NCI-H146 (cell line): ENCODE measurements around the gene MAEL.

Experiments
- DNase-seq: peaks from one replicate; lab custom pipeline; 2025; lab: John Stamatoyannopoulos, UW

Gene MAEL

DNA sequence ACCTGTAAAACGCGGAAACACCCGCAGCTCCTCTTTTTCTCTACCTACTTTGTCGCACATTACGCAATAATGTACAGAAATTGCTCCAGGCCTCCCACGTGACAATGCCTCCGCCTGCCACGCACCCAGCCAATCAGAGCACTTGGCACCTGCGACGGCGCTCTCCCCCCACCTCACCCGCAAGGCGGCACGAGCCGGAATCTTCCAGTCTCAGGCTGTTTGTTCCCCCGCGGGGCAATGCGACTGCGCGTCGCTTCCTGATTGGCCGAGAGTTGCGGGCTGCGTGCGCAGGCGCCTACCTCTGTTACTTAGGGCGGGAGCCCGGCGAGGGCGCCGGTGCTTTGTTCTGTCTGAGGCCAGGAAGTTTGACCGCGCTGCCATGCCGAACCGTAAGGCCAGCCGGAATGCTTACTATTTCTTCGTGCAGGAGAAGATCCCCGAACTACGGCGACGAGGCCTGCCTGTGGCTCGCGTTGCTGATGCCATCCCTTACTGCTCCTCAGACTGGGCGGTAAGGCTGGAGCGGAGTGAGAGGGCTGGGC is at the start of gene MAEL:
Gene MAEL, plus strand, starts transcription at position 307 of the 542 bp plus-strand sequence. Its CDS starts 73 bp downstream, at position 380.
- no peak for DNase-seq

DNA sequence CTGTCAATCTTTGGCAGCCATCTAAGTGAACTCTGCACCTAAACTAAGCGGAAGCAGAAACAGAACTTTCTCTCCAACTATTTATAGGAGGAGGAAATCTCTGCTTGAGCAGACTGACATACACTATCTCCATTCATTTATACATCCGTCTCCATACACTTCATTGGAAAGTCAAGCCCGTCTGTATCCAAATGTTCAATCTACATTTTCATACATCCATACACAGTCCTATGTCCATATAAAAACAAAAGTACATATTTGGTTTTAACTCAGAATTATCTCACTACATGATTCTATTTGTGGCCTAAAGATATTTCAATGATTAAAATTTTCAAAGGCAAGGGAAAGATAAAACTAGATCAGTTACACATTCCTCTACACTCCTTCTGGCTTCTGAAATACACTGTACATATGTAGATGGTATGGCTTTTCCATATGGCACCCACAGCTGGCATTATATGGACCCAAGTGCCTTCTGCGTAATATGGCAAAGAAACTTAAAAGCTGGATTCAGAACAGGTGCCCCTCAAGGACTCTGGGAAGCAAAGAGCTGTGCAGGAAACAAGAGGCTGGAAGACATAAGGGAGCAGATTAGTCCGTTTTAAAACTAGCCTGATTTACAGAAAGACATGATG is 49.2 kb upstream of the MAEL start:
- DNase-seq, result no peak

DNA sequence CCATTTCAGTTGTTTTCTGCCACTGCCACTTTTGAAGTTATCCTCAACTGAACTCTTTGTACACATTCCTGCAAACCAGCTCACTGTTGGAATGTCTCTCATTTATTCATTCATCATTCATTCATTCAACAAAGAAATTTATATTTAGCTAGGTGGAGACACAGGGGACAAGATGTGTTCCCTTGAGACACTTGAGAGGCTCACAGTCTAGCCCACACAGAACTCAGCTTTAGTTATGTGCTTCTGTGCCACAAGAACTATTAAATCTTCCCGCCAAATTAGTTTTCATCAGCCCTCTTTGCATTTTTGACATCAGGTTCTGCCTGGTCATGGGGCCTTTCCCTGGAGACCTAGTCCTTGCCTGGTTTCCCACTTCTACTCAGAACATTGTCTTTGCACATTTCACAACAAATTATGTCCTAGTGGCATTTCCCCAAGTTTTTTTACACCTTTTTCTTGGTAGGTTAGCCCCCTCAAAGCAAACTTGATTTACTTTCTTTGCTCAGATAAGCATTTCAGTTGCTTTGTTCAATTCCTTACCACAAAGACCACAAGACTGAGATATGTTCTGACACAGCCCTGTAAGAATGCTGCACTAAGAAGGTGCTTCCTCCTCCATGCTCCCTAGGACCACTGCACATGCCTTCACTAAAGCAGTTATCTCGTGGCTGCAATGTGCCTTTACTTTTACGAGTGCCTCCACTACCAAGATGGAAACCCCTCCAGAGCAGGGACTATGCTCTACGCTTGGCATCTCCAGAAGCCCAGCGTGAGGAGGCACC is 44.7 kb upstream of the MAEL start:
- DNase-seq, result no peak

DNA sequence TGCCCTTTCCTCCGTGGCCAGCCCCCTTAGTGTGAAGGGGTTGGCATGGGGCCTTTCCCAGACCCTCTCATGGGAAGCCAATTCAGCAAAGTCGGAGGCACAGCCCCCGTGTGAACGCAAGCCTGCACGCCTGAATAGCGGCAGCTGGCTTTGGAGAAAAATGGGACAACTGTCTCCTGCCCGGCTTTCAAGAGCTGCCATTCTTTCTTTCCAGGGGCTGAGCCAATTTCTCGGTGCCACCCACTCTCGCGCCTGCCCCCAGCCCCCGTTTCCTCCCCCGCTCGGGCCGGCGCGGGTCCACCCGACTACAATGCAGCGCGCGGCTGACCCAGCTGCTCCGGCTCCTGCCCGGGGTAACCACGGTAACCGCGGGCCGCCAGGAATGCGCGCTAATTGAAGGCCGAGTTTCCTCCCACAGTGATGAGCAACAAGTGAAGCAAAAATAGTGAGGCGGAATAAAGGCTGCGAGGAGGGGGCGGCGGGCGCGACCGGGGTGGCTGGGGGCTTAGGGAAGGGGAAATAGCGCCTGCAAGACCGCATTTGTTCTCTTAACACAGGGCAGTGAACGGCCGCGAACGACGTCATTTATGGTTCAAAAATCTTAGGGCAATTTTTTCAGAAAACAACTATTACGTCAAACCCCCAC is 41.6 kb upstream of the MAEL start:
- DNase-seq, result peak; percentile 81

DNA sequence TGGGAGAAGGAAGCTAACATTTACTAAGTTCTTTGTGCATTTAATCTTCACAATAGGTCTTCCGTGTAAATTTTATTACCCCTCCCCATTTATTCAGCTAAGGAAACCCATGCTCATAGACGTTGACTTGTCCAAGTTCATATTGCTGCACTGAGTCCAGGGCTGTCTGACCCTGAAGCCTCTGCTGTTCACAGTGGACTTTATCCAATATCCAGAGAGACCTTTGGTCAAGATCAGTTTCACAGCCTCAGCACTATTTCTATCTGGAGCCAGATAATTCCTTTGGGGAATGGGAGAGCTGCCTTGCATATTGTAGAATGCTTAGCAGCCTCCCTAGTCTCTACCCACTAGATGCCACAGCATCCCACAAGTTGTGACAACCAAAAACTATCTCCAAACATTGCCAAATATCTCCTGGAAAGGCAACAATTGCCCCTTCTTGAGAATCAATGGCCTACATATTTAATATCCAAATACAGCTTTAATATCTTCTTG is 40.2 kb upstream of the MAEL start:
- no peak for DNase-seq

DNA sequence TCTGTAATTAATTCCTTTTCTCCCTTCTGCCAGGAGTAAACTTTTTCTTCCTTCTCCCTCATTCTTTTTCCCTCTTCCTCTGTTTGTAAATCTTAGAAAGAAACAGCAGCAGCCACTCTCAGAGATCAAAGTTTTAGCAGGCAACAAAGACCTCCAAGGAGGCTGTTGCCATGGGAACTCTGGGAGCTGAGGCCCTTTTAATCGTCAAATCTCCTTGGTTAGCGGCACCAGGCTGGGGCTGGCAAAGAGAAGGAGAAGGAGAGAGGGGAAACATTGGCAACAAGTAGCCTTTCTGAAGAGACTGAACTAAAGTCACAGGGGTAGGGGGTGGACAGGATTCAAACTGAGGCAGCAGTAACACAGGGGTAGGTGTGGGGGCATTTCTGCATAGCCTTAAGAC is 38.9 kb upstream of the MAEL start:
- no peak for DNase-seq

DNA sequence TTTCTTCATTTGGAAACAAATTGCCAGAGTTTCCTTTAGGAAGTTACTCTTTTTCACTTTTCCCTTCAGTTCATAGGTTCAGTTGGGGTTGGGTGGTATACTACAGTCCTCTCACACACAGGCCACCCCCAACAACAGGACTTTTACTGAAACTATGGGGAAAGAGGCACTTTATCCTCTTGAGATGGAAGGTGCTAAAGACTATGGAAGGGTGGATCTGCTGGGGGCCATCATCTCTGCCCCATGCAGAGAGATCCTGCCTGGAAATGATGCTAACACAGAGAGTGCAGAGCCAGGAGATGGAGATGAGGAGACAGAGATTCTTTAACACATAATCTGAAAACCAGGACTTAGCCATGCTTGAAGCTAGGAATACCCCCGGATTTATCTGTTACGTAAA is 38.0 kb upstream of the MAEL start:
- no peak for DNase-seq

DNA sequence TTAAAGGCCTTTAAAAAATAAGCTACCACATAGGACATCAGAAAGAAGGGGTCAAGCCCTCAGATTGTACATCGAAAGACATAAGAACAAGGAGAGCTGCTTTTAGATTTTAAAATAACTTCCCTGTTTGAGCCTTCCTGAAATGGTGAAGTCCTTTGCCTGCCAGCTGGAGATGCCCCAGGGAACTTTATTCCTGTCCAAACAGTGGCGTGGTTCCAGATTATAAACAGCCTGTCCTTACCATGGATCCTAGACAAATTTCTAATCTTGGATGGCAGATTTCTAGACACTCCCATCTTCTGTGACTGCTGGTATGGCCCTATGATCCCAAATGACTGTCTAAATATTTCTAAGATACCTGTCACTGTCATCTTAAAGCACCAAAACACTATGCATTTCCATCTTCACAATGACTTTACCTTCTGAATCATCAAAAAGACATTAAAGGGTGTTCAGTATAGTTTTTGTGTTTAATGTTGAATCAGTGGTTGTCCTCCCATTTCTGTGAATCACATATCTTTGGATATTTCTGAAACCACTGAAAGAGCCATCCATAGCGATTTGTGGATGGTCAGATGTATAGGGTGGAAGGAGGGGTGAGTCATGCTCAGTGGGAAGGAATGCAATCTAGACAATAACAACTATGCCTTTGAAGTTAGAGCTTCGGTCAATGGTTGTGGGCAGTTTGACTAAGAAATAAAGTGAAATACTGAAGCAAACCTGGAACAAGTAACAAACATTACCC is 36.9 kb upstream of the MAEL start:
- no peak for DNase-seq

DNA sequence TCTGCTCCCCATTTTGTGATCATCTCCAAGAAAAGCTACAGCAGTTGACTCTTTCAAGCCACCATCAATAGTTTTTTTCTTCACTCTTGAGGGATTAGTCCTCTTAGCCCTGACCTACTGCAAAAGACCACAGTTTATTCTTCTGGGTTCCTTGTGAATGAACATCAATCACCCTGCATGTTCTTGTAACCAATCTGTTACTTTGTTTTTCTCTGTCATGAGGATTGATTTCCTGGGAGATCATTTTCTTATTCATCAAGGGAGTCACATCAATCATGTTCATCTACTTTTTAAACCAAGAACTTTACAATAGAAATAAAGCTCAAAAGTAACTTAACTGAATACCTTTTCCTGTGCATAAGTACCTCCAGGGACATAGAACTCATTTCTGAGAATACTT is 35.6 kb upstream of the MAEL start:
- DNase-seq, result no peak

DNA sequence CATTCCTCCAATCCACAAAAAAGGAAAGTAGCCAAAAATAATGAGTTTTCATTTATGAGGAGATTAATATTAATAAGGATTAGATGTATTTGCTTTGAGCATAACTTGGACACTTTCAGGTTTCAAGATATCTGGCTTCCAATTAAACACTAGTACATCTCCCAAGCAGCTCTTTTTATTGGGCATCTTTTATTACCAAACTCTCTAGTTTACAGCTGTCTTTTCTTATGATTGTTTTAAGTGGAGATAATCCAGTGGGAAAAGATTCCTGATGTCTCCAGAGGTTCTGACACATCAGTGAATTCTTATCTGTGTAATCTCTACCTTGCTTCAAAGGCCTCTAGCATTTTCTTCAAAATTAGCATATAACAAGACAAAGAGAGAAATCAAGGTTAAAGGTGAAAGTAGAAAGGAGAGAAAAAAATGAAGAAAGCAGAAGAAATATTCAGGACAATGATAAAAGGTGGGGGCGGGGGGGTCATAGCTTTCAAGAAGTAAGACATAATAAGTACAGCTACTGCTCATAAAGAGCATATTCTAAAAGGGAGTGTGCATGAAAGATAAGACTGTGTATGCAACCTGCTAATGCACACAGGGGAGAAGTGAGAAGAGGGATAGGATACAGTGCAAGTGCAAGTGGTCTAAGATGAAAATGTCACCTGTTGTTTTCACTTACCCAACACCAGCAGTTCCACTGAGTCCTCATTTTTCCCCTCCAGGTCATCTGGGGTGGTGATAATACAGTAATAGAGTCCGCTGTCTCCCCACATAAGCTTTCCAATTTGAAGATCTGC is 32.8 kb upstream of the MAEL start:
- DNase-seq, result no peak

DNA sequence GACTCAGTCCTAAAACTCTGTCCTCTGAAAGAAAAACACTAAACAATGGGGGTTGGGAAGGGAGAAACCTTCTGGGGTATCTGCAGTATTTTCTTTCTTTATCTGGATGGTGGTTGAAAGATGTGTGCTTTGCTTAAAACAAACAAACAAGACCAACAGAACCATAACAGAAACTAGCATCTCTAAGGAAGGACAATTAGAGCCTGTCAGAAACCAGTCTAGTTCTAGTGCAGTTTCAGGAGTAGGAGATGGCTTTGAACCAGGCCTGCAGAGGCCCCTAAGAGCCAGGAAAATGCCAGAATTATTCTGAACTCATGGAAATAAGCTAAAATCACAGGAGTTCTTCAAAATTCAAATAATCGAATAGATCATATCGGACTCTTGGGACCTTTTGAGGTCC is 32.2 kb upstream of the MAEL start:
- DNase-seq, result no peak

DNA sequence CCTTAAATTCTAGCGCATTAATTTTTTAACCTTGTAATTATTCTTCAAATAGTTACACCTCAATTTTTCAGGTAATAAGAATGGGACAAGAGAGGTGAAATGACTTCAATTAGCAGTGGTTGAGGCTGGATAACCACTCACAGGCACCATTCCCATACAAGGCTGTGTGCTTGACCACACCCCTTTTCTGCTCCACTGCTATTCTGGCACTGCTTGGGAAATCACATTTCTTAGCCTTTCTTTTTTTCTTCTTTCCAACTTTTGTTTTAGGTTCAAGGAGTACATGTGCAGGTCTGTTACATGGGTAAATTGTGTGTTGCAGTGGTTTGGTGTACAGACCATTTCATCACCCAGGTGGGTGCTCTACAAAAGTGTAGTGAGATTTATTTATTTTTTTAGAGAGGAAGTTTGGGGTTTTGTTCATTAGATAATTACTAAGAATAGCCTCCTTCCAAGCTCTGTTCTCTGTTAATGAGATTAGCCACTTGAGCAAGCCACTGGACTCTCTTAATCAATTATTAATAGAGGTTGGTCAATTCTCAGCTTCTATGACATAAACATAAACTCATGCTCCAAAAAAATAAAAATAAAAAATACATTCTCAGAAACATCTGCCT is 28.1 kb upstream of the MAEL start:
- DNase-seq, result no peak

DNA sequence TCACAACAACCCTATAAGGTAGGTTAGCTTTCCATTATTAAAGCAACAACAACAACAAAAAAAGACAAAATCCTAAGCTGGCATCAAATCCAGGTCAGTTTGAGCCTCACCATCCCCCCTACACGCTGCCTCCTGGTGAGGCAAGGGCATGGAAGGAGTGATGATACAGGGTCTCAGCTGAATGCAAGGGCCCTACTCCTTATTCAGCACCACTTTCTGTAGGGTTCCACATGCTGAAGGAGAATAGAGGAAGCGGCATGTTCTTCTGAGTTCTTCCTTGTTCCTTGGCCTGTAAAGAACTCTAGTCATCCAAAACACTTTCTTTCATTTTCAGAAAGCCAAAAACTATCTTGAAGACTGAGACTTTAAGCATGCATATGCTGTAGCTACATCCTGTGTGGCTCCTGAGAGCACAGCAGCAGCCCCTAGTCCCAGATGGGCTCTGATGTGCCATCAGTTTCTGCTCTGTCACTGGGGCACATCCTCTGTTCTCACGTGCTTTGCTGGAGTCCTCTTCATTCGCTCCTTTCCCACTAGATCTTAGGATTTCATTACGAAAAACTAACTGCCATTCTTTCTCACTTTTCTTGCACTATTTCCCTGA is 19.9 kb upstream of the MAEL start:
- no peak for DNase-seq

DNA sequence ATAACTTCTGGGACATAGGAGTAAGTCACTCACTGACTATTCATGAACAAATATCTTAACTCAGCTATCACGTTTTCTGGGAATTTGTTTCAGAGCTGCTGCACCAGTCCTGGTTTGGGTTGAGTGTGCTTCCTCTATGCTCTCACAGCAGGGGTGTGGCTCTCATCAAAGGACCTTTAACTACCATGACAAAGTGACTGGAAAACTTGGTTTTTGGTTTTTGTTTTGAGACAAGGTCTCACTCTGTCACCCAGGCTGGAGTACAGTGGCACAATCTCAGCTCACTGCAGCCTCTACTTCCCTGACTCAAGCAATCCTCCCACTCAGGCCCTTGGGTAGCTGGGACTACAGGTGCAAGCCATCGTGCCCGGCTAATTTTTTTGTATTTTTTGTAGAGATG is 17.8 kb upstream of the MAEL start:
- no peak for DNase-seq

DNA sequence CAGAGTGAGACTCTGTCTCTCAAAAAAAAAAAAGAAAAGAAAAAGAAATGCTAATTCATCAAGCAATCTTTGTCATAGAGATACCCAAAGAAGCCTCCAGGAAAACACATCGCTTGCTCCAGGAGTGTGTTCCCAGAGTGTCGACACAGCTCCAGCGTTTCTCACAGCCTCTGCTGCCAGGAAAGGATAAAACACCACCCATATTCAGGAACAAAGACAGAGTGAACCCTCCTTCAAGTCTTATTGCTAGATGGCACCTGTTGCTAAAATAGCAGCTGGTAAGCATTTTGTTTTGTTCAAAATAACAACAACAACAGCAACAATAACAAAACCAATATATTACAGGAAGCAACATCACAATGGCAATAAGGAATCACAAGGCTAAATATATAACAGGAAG is 16.9 kb upstream of the MAEL start:
- no peak for DNase-seq

DNA sequence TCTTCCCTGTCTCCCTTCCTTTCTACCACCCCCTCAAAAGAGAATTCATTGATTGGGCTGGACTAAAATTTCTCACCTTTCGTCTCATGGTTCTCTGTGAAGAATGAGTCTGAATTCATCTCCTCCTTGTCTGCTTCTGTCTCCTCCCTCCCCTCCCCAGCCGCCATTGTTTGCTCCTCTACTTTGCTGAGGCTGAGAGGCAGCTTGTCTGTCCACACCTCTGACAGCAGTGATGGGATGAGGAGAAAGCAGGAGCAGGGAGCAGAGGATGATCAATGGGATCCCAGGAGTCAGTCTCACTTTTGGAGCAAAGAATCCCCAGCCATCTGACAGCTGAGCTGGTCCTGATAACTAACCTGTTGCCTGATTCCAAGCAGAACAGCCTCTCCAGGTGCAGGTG is 16.3 kb upstream of the MAEL start:
- peak; percentile 50 for DNase-seq

DNA sequence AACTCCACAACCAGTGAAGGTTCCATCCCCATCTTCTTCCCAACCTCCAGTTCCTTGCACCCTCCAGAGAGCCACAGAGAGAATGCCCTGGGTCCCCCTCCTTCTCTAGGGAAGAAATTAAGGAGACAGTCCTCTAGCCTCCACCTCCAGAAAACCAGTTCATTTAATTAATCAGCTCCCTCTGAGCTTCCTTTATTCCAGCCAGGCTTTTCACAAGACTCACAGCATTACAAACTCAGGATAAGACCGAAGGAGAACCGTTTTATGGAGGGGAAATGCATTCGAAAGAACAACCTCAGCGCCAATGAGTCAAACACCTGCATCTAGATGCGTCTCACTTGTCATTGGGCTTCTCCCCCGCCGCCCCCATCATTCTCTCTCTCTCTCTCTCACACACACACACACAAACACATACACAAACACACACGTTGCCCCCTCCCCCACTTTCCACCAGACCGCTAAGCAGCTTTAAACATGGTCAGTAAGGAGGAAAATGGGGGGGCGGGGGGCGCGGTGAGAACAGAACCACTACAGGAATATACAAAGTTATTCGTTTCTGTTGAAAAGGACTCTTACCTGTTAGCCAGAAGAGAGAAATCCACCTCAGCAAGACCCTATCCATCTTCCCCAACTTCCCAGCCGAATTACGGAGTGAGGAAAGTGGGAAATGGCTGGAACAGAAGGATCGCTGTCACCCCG is 14.3 kb upstream of the MAEL start:
- peak; percentile 49 for DNase-seq

DNA sequence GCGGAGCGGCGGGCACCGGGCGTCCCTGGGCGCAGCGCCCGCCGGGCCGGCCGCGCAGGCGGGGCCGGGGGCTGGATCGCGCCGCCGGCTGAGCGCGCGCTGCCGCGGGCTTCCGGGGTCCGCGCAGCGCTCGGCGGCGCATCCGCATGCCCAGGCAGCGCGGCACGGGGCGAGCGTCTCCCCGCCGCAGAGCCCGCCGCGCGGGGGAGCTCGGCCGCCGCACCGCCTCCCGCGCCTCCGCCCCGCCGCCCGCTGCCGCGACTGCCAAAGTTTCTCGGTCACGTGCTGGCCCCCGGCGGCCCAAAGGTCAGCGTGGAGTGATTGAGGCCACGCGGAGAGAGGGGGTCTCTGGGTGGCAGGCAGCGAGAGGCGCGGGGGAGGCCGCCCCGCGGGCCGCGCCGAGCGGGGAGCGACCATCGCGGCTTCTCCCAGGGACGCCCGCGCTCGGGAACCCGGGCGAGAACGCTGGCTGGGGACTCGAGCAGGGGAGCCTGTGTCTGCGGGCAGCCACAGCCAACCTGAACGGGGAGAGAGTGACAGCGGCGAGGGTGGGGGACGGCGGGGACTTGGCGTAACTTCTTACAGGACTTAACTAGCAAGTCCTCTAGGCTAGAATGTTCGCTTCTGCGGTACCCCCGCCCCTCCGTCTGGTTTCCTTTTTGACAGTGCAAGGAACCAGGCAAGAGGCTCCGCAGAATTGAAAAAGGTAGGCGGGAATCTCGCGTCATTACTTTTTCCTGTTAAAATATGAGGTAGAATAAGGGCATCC is 13.5 kb upstream of the MAEL start, which contains the start of gene ILDR2:
Gene ILDR2, minus strand, starts transcription at position 180 of the 769 bp plus-strand sequence. CDS start 272 bp downstream, outside the sequence.
- DNase-seq, result peak; percentile 68

DNA sequence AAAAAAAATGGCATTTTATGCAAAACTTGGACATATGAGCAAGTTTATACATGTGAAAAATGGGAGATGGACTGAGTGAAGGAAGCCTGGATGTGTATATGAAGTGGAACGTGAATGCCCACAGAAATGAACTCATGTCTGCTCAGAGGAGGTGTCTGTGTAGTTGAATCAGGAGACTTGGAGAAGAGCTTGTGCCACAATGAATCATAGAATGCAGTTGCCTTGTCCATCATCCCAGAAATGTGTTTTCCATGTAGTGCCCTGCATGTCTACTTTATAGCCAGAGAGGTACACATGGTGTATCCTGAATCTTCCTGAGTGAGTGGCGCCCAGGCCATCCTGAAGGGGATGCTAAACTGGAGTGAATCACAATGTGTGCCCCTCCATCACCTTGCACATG is 11.1 kb upstream of the MAEL start:
- no peak for DNase-seq
